Kidney epithelial cell (primary cell): Measurements from ENCODE around the gene VDR. TPM values are rescaled to one million over a fixed set of nuclear protein-coding genes. Genes with fewer than 3 reads are reported as not detected.

Experiments
- DNase-seq: peaks from one replicate; pipeline ENCODE4 v3.0.0-alpha.2; 2010; ENCODE audit warnings: low read depth
- H3K27me3 ChIP-seq: 2 replicates; pipeline ENCODE4 v1.6.0; 2011; ENCODE audit warnings: low read length; ENCODE audit not compliant: control insufficient read depth, insufficient read depth
- H3K36me3 ChIP-seq: 2 replicates; pipeline ENCODE4 v1.5.1; 2011; ENCODE audit warnings: low read length; ENCODE audit not compliant: control insufficient read depth, insufficient read depth
- H3K4me3 ChIP-seq: 2 replicates; pipeline ENCODE4 v1.5.1; 2011; ENCODE audit warnings: low read depth, mild to moderate bottlenecking, control low read depth, low read length
- CTCF ChIP-seq: IDR thresholded peaks from 2 replicates; pipeline ENCODE4 v1.5.1; 2011; ENCODE audit warnings: mild to moderate bottlenecking, moderate library complexity, low read length, control low read depth, inconsistent platforms; ENCODE audit not compliant: insufficient read depth, poor library complexity, severe bottlenecking
- total RNA-seq: library from RNA; depleted of rRNA; stranded (reverse); fragments of >200 nt; gene quantifications from 2 replicates; pipeline ENCODE4 v1.2.3, GENCODE V29; 2015

The VDR gene
- total RNA-seq, 1 donor from 2014 or later, result 21.9 TPM

GRCh38 chr12:47894652-47895051, 10.1 kb downstream of the VDR start:
- TF ChIP-seq CTCF, result no peak
- Histone ChIP-seq H3K4me3 (no peak overlapping the region), H3K36me3 (no peaks in the 10 kb centered on the region), H3K27me3 (no peaks in the 10 kb centered on the region)
- no peak for DNase-seq

- H3K4me3 ChIP-seq, result no peak overlapping the region
- no peaks in the 10 kb centered on the region for H3K36me3 ChIP-seq
- H3K27me3 ChIP-seq, result no peaks in the 10 kb centered on the region
- TF ChIP-seq CTCF, result no peak
- DNase-seq, result no peak
These were observed 10.7 kb downstream of the VDR start for GRCh38 chr12:47894068-47894467.

DNA sequence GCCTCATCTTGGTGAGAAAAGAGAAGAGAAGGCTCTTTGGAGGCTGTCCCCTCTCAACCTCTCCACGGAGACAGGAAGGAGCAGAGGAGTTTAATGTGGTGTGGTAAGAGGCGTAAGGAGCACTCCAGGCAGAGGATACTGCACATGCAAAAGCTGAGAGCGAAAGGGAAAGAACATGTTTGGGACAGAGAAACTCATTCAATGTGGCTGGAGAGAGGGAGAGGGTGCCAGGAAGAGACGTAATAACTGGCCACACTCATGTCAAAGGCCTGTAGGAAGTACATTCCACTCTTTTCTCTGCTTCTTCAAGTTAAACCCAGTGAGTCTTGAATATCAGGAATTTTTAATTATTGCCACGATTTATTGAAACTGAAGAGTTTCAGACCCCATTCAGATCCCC, 12.0 kb downstream of the VDR start:
- Histone ChIP-seq H3K4me3 (no peak overlapping the region), H3K36me3 (no peaks in the 10 kb centered on the region)
- no peak for DNase-seq

DNA sequence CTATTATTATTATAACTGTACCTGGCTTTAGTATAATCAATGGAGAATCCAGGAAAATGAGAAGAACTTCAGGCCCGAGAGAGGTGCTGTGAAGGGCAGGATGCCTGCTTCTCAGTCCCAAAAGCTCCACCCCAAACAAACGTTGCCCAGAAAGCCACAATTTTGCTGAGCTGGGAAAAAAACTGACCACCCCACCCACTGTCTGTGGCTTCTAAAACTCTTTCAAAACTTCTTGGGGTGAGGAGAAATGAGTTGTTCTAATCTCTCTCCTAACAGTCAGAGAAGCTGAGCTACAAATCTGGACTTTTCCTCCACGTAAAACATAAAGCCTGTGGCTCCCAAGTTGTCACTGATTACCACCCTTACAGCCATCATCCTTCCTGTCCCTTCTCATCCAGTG, 13.4 kb downstream of the VDR start:
- no peaks in the 10 kb centered on the region for H3K36me3 ChIP-seq
- no peak for DNase-seq
- no peaks in the 10 kb centered on the region for H3K27me3 ChIP-seq
- TF ChIP-seq CTCF, result no peak
- H3K4me3 ChIP-seq, result no peak overlapping the region

More for the DNA sequence above, 12.0 kb downstream of the VDR start:
- TF ChIP-seq CTCF, result no peak
- no peaks in the 10 kb centered on the region for H3K27me3 ChIP-seq

DNA sequence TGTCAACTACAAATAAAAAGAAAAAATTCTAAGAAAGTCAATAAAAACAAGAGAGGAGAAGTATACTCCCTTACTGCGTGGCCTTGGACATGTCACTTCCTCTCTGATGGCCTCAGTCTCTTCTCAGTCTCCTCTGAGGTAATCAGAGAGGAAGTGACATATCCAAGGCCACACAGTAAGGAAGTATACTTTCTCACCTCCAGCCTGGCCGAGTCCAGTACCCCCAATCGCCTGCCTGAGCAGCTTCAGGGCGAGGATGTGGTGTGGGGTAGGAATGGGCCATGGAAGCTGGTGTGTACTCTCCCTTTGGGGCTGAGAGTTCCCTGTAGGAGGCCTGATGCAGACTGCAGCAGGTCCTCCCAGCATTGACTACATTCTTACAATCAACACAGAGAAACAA, 15.8 kb downstream of the VDR start:
- no peaks in the 10 kb centered on the region for H3K36me3 ChIP-seq
- no peak for TF ChIP-seq CTCF
- no peak for DNase-seq
- H3K4me3 ChIP-seq, result no peak overlapping the region
- H3K27me3 ChIP-seq, result no peaks in the 10 kb centered on the region

- DNase-seq, result no peak
- no peaks in the 10 kb centered on the region for H3K36me3 ChIP-seq
- no peaks in the 10 kb centered on the region for H3K27me3 ChIP-seq
- no peak overlapping the region for H3K4me3 ChIP-seq
- no peak for TF ChIP-seq CTCF
These were observed 16.5 kb downstream of the VDR start for GRCh38 chr12:47888153-47888819.
